Measurements from ENCODE around the gene WHRN. TPM values are rescaled to one million over a fixed set of nuclear protein-coding genes. Genes with fewer than 3 reads are reported as not detected.

WHRN gene
- total RNA-seq, 1 donor from 2014 or later = 6.9 TPM

- H3K27ac Mint-ChIP-seq (ENCODE audit: unreplicated experiment) = no peak overlapping the region
- peaks cover 9% of the 10 kb centered on the region for H3K36me3 Mint-ChIP-seq (ENCODE audit: low read depth)
- H3K4me3 Mint-ChIP-seq (ENCODE audit: unreplicated experiment) = no peak overlapping the region
- no peak for TF ChIP-seq CTCF (IDR thresholded peaks at IDR 0.05)
- no peak for DNase-seq (ENCODE audit: low spot score)
- H3K27me3 Mint-ChIP-seq (ENCODE audit: low read depth) = no peaks in the 10 kb centered on the region
- peaks cover 11% of the 10 kb centered on the region for H3K9me3 Mint-ChIP-seq (ENCODE audit: low read depth)
- no peaks in the 10 kb centered on the region for H3K4me1 Mint-ChIP-seq (ENCODE audit: low read depth)
These were observed 50.6 kb downstream of the WHRN start for GRCh38 chr9:114454652-114455051.

- Mint-ChIP-seq H3K4me3 (ENCODE audit: unreplicated experiment) (no peak overlapping the region), H3K36me3 (ENCODE audit: low read depth) (peaks cover 9% of the 10 kb centered on the region), H3K9me3 (ENCODE audit: low read depth) (peaks cover 11% of the 10 kb centered on the region), H3K27me3 (ENCODE audit: low read depth) (no peaks in the 10 kb centered on the region), H3K27ac (ENCODE audit: unreplicated experiment) (no peak overlapping the region), H3K4me1 (ENCODE audit: low read depth) (no peaks in the 10 kb centered on the region)
- TF ChIP-seq CTCF (IDR thresholded peaks at IDR 0.05) = no peak
- no peak for DNase-seq (ENCODE audit: low spot score)
These were observed 52.8 kb downstream of the WHRN start for GRCh38 chr9:114452219-114453165.

- DNase-seq (ENCODE audit: low spot score) = no peak
These were observed 53.6 kb downstream of the WHRN start for GRCh38 chr9:114451707-114452031.

GRCh38 chr9:114450833-114451706 lies 54.2 kb downstream of the WHRN start:
- Mint-ChIP-seq H3K4me1 (ENCODE audit: low read depth) (peaks cover 12% of the 10 kb centered on the region), H3K9me3 (ENCODE audit: low read depth) (peaks cover 11% of the 10 kb centered on the region), H3K27me3 (ENCODE audit: low read depth) (no peaks in the 10 kb centered on the region), H3K4me3 (ENCODE audit: unreplicated experiment) (no peak overlapping the region), H3K36me3 (ENCODE audit: low read depth) (peaks cover 9% of the 10 kb centered on the region), H3K27ac (ENCODE audit: unreplicated experiment) (no peak overlapping the region)
- TF ChIP-seq CTCF (IDR thresholded peaks at IDR 0.05) = no peak
- no peak for DNase-seq (ENCODE audit: low spot score)

More at GRCh38 chr9:114451707-114452031, 53.6 kb downstream of the WHRN start:
- peaks cover 11% of the 10 kb centered on the region for H3K9me3 Mint-ChIP-seq (ENCODE audit: low read depth)
- peaks cover 9% of the 10 kb centered on the region for H3K36me3 Mint-ChIP-seq (ENCODE audit: low read depth)
- peaks cover 6% of the 10 kb centered on the region for H3K4me1 Mint-ChIP-seq (ENCODE audit: low read depth)
- no peak for TF ChIP-seq CTCF (IDR thresholded peaks at IDR 0.05)
- no peaks in the 10 kb centered on the region for H3K27me3 Mint-ChIP-seq (ENCODE audit: low read depth)
- H3K4me3 Mint-ChIP-seq (ENCODE audit: unreplicated experiment) = no peak overlapping the region
- H3K27ac Mint-ChIP-seq (ENCODE audit: unreplicated experiment) = no peak overlapping the region

- Mint-ChIP-seq H3K4me1 (ENCODE audit: low read depth) (peaks cover 17% of the 10 kb centered on the region), H3K27me3 (ENCODE audit: low read depth) (no peaks in the 10 kb centered on the region), H3K4me3 (ENCODE audit: unreplicated experiment) (no peak overlapping the region), H3K27ac (ENCODE audit: unreplicated experiment) (no peak overlapping the region), H3K36me3 (ENCODE audit: low read depth) (peaks cover 9% of the 10 kb centered on the region), H3K9me3 (ENCODE audit: low read depth) (peaks cover 11% of the 10 kb centered on the region)
- no peak for TF ChIP-seq CTCF (IDR thresholded peaks at IDR 0.05)
- DNase-seq (ENCODE audit: low spot score) = no peak
These were observed 55.1 kb downstream of the WHRN start for GRCh38 chr9:114450181-114450580.
